K562 (cell line): Measurements from ENCODE around the gene IFT25. TPM values are rescaled to one million over a fixed set of nuclear protein-coding genes. Genes with fewer than 3 reads are reported as not detected.

Experiments
- ATF4 ChIP-seq: fragments of 450-650 bp; formaldehyde crosslinking; IDR thresholded peaks from 2 replicates; pipeline ENCODE4 v1.4.0; 2022; ENCODE audit warnings: mild to moderate bottlenecking, moderate library complexity
- BCOR ChIP-seq: fragments of 450-650 bp; IDR thresholded peaks from 2 replicates; pipeline ENCODE4 v1.6.1; 2016
- BRD9 ChIP-seq: fragments of 450-650 bp; IDR thresholded peaks from 2 replicates; pipeline ENCODE4 v1.6.1; 2018; ENCODE audit warnings: low read depth; ENCODE audit not compliant: partially characterized antibody
- CHD2 ChIP-seq: IDR thresholded peaks from 2 replicates; pipeline ENCODE4 v1.6.1; 2011; ENCODE audit warnings: low read depth, low read length
- HLTF ChIP-seq: fragments of 450-650 bp; IDR thresholded peaks from 2 replicates; pipeline ENCODE4 v1.6.1; 2016
- ID3 ChIP-seq, 2 experiments: fragments of 250-450 bp in 1 of 2; fragments of 450-650 bp in 1 of 2; sonication (Bioruptor Pico) in 1 of 2; IDR thresholded peaks; 2 replicates each; pipeline versions ENCODE4 v1.6.1 to v1.8.0; 2016 to 2021; ENCODE audit warnings: mild to moderate bottlenecking in 2 of 2, moderate library complexity in 2 of 2, missing compliant biosample characterization in 1 of 2, missing genetic modification characterization in 1 of 2
- KDM4B ChIP-seq, 2 experiments: fragments of 450-650 bp in 1 of 2; sonication (generic) in 1 of 2; IDR thresholded peaks; 2 replicates each; pipeline ENCODE4 v1.6.1; 2016 to 2017; ENCODE audit warnings: borderline replicate concordance in 2 of 2, antibody characterized with exemption in 1 of 2, low read depth in 1 of 2, mild to moderate bottlenecking in 1 of 2
- KHSRP ChIP-seq: fragments of 450-650 bp; IDR thresholded peaks from 2 replicates; pipeline ENCODE4 v1.6.1; 2017
- PCBP1 ChIP-seq: fragments of 200-400 bp; formaldehyde crosslinking; IDR thresholded peaks from 2 replicates; pipeline ENCODE4 v1.6.1; 2018; ENCODE audit warnings: mild to moderate bottlenecking, low read depth, low read length; ENCODE audit not compliant: poor library complexity, severe bottlenecking
- POLR2G ChIP-seq: fragments of 200-400 bp; formaldehyde crosslinking; IDR thresholded peaks from 2 replicates; pipeline ENCODE4 v1.6.1; 2017; ENCODE audit warnings: low read depth, mild to moderate bottlenecking, antibody characterized with exemption, low read length, moderate library complexity
- RFX7 ChIP-seq: fragments of 250-450 bp; sonication (Bioruptor Pico); IDR thresholded peaks from 2 replicates; pipeline ENCODE4 v1.5.1; 2021; ENCODE audit warnings: mild to moderate bottlenecking
- SMAD1 ChIP-seq: fragments of 150-350 bp; IDR thresholded peaks from 2 replicates; pipeline ENCODE4 v1.6.1; 2014; ENCODE audit warnings: low read length, low read depth; ENCODE audit not compliant: partially characterized antibody
- SRF ChIP-seq, 2 experiments: fragments of 250-450, 450-650 bp in 1 of 2; sonication (Bioruptor Pico) in 1 of 2; sonication (generic) in 1 of 2; formaldehyde crosslinking; IDR thresholded peaks; 2 replicates each; pipeline versions ENCODE4 v1.5.0 to v1.5.1; 2020 to 2022; ENCODE audit warnings: mild to moderate bottlenecking in 1 of 2, missing genetic modification reagents in 1 of 2
- XRCC5 ChIP-seq: fragments of 200-400 bp; formaldehyde crosslinking; IDR thresholded peaks from 2 replicates; pipeline ENCODE4 v1.6.1; 2017; ENCODE audit warnings: low read depth, mild to moderate bottlenecking, low read length
- ZBTB2 ChIP-seq: fragments of 450-650 bp; IDR thresholded peaks from 2 replicates; pipeline ENCODE4 v1.6.1; 2016; ENCODE audit warnings: antibody characterized with exemption
- ZFP91 ChIP-seq: sonication (generic); formaldehyde crosslinking; IDR thresholded peaks from 2 replicates; pipeline ENCODE4 v1.8.0; 2022; ENCODE audit warnings: mild to moderate bottlenecking, missing genetic modification reagents
- ZHX1 ChIP-seq: fragments of 150-350 bp; conservative IDR thresholded peaks from 2 replicates; pipeline ENCODE4 v1.6.1; 2014; ENCODE audit warnings: low read length
- ZNF143 ChIP-seq: sonication (generic); formaldehyde crosslinking; IDR thresholded peaks from 2 replicates; pipeline ENCODE4 v1.9.0; 2022; ENCODE audit warnings: mild to moderate bottlenecking, missing genetic modification reagents
- ZNF583 ChIP-seq: fragments of 250-450 bp; sonication (Bioruptor Pico); IDR thresholded peaks from 2 replicates; pipeline ENCODE4 v1.4.0; 2020
- polyA plus RNA-seq, 8 experiments: library from polyadenylated mRNA; depleted of rRNA in 4 of 8; stranded (reverse) in 5 of 8; unstranded in 3 of 8; fragments of >200 nt; fragmentation: Nextera tagmentation in 2 of 8; fragmentation: Illumina TruSeq in 1 of 8; extraction: Ambion mirVana in 2 of 8; extraction: Trizol in 1 of 8; gene quantifications; 2 replicates each; pipeline versions ENCODE4 v1.2.1 to v1.2.3, GENCODE V29; 2011 to 2014; ENCODE audit warnings: inconsistent platforms in 1 of 8, missing spikeins in 1 of 8
- total RNA-seq, 7 experiments: library from RNA; depleted of rRNA in 6 of 7; stranded (reverse); fragments of >200 nt in 6 of 7; fragmentation: Illumina TruSeq in 2 of 7; extraction: Trizol in 2 of 7; gene quantifications; 2 replicates each; pipeline versions ENCODE4 v1.2.1 to v1.2.3, GENCODE V29; 2011 to 2021; ENCODE audit warnings: low replicate concordance in 1 of 7

Gene IFT25
- total and polyA plus RNA-seq, 9 of the 15 experiments (the other 6 are each of a cell fraction or from before 2014, with no cell fraction given) = 93.6 to 209 (median 167) TPM

GRCh38 chr1:53889304-53890298, 55.9 kb downstream of the IFT25 start, which contains the start of gene YIPF1 (continued):
- TF ChIP-seq SMAD1 (no peak), BCOR (peak; percentile 100), XRCC5 (no peak), SRF (CRISPR knock-in tag; IDR thresholded peaks at IDR 0.05) (peak in 1 of 2 experiments; percentile 47; a peak in 2 of 4 replicates), ZNF583 (CRISPR knock-in tag) (no peak), RFX7 (CRISPR knock-in tag) (peak; percentile 33; the same call in 1 of the 2 replicates), ZNF143 (CRISPR knock-in tag) (peak; percentile 23; the same call in 1 of the 2 replicates), KDM4B (IDR thresholded peaks at IDR 0.05; ENCODE audit: borderline replicate concordance in 2 of 2, low read depth in 1 of 2) (no peak), ATF4 (CRISPR knock-in tag) (no peak), ZBTB2 (0 out of 2 replicates have a peak, but pooled peaks have one; percentile 38), KHSRP (no peak), ID3 (CRISPR knock-in tag; IDR thresholded peaks at IDR 0.05) (no peak), ID3 (tag; IDR thresholded peaks at IDR 0.05) (peak; percentile 84; the same call in 1 of the 2 replicates), BRD9 (peak; percentile 68), CHD2 (peak; percentile 12; the same call in 1 of the 2 replicates), POLR2G (peak; percentile 85), HLTF (peak; percentile 73), ZFP91 (CRISPR knock-in tag) (peak; percentile 99), PCBP1 (peak; percentile 80), ZHX1 (no peak)
